SU-DHL-6 (cell line): Measurements from ENCODE around the gene NEIL3.

ENCODE experiments used
- H2AFZ ChIP-seq: fragments of 200-600 bp; sonication (generic); 2 replicates; pipeline ENCODE4 v1.6.1; 2014; ENCODE audit warnings: low read depth, mild to moderate bottlenecking, moderate library complexity, mixed read lengths, antibody characterized with exemption, low read length; ENCODE audit not compliant: severe bottlenecking
- H3F3A ChIP-seq: fragments of 200-600 bp; shearing (Covaris generic); 2 replicates; pipeline ENCODE4 v1.6.0; 2016; ENCODE audit warnings: antibody characterized with exemption, mild to moderate bottlenecking; ENCODE audit not compliant: insufficient read depth
- H3K27ac ChIP-seq: fragments of 200-600 bp; sonication (generic); 2 replicates; pipeline ENCODE4 v1.5.1; 2016; ENCODE audit warnings: low read depth, mild to moderate bottlenecking, low read length, moderate library complexity, mixed read lengths
- H3K27me3 ChIP-seq: fragments of 200-600 bp; sonication (generic), shearing (Covaris generic); 2 replicates; pipeline ENCODE4 v1.6.0; 2014; ENCODE audit warnings: mild to moderate bottlenecking, low read length
- H3K36me3 ChIP-seq: fragments of 200-600 bp; sonication (generic); 2 replicates; pipeline ENCODE4 v1.6.1; 2014; ENCODE audit warnings: mild to moderate bottlenecking, low read length, mixed read lengths
- H3K4me2 ChIP-seq: fragments of 300-600, 200-600 bp; shearing (Covaris generic), sonication (generic); 2 replicates; pipeline ENCODE4 v1.6.0; 2014; ENCODE audit warnings: low read length, low read depth, mild to moderate bottlenecking; ENCODE audit not compliant: poor library complexity, severe bottlenecking
- H3K4me3 ChIP-seq: fragments of 200-600 bp; sonication (generic); 2 replicates; pipeline ENCODE4 v1.5.1; 2014; ENCODE audit warnings: antibody characterized with exemption, low read length, mild to moderate bottlenecking, mixed read lengths; ENCODE audit not compliant: insufficient read depth, poor library complexity, severe bottlenecking
- H3K79me2 ChIP-seq: fragments of 200-600 bp; sonication (generic); 2 replicates; pipeline ENCODE4 v1.6.1; 2014; ENCODE audit warnings: mild to moderate bottlenecking, low read length, moderate library complexity; ENCODE audit not compliant: insufficient read depth
- H3K9ac ChIP-seq: fragments of 200-600 bp; sonication (generic); 2 replicates; pipeline ENCODE4 v1.7.0; 2014; ENCODE audit warnings: mild to moderate bottlenecking, low read length
- H3K9me2 ChIP-seq: fragments of 200-600 bp; sonication (generic); replicated peaks from 2 replicates; pipeline ENCODE4 v1.6.1; 2014; ENCODE audit warnings: low read length; ENCODE audit not compliant: insufficient read depth
- H3K9me3 ChIP-seq: fragments of 200-600 bp; sonication (generic); 2 replicates; pipeline ENCODE4 v1.6.1; 2014; ENCODE audit warnings: low read length, mixed read lengths; ENCODE audit not compliant: insufficient read depth
- H4K20me1 ChIP-seq: fragments of 200-600 bp; sonication (generic); 2 replicates; pipeline ENCODE4 v1.6.1; 2014; ENCODE audit warnings: low read depth, mild to moderate bottlenecking, antibody characterized with exemption, low read length, moderate library complexity, mixed read lengths
- EZH2phosphoT487 ChIP-seq: fragments of 200-600 bp; sonication (generic), shearing (Covaris generic); conservative IDR thresholded peaks from 2 replicates; pipeline ENCODE4 v1.6.1; 2018; ENCODE audit warnings: mild to moderate bottlenecking, antibody characterized with exemption, low read length, moderate library complexity, mixed read lengths
- TF ChIP-seq, protein P1 (sequence below): fragments of 200-600 bp; sonication (generic); IDR thresholded peaks from one replicate; pipeline ENCODE4 v1.5.1; 2017; ENCODE audit warnings: antibody characterized with exemption, mild to moderate bottlenecking, low read length, moderate library complexity; ENCODE audit not compliant: insufficient read depth, poor library complexity, severe bottlenecking

The NEIL3 gene

DNA sequence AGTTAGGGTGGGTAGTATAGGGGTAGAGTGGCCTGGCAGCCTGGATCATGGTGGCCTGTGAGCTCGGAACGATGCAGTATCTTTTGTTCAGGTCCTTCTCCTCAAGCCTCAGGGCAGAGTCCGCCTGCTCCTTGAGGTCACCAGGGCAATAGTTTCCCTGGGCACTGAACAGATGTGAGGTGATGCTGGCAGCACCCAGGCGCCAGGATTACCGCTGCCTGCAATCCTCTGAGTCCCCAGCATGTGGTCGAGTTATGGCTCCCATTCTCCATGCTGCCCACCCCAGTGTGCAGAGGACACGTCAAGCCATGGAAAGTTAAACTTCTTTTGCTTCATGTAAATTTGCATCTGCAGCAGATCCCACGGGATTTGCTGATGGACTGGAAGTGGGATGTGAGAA lies 38.7 kb downstream of the NEIL3 start:
- Histone ChIP-seq H3F3A (no peaks in the 10 kb centered on the region), H3K9me2 (no peaks in the 10 kb centered on the region), H4K20me1 (no peaks in the 10 kb centered on the region), H2AFZ (no peak overlapping the region), H3K4me3 (no peak overlapping the region), H3K4me2 (no peak overlapping the region), H3K9me3 (no peaks in the 10 kb centered on the region), H3K27me3 (no peaks in the 10 kb centered on the region), H3K9ac (no peak overlapping the region), H3K36me3 (peaks cover 53% of the 10 kb centered on the region; the same call in 1 of the 2 replicates), H3K27ac (no peak overlapping the region), H3K79me2 (peaks cover 8% of the 10 kb centered on the region; the same call in 1 of the 2 replicates)
- TF ChIP-seq, protein P1, sequence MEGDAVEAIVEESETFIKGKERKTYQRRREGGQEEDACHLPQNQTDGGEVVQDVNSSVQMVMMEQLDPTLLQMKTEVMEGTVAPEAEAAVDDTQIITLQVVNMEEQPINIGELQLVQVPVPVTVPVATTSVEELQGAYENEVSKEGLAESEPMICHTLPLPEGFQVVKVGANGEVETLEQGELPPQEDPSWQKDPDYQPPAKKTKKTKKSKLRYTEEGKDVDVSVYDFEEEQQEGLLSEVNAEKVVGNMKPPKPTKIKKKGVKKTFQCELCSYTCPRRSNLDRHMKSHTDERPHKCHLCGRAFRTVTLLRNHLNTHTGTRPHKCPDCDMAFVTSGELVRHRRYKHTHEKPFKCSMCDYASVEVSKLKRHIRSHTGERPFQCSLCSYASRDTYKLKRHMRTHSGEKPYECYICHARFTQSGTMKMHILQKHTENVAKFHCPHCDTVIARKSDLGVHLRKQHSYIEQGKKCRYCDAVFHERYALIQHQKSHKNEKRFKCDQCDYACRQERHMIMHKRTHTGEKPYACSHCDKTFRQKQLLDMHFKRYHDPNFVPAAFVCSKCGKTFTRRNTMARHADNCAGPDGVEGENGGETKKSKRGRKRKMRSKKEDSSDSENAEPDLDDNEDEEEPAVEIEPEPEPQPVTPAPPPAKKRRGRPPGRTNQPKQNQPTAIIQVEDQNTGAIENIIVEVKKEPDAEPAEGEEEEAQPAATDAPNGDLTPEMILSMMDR = no peak
- no peak for TF ChIP-seq EZH2phosphoT487

DNA sequence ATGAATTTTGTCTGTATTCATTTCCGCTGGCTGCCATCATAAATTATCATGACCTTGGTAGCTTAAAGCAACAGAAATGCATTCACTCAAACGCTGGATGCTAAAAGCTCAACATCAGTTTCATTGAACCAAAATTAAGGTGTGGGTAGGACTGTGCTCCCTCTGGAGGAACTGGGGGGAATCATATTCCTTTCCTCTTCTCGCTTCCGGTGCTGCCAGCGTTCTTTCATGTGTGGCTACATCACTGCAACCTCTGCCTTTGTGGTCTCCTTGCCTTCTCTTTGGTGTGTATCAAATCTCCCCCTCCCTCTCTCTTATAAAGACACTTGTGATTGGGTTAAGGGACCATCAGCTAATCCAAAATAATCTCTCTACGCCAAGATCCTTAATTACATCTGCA lies 39.5 kb downstream of the NEIL3 start:
- no peak overlapping the region for H3K4me2 ChIP-seq
- H3K9ac ChIP-seq = no peak overlapping the region
- H3K36me3 ChIP-seq = peaks cover 55% of the 10 kb centered on the region; the same call in 1 of the 2 replicates
- no peaks in the 10 kb centered on the region for H3F3A ChIP-seq
- H3K9me3 ChIP-seq = no peaks in the 10 kb centered on the region
- no peak overlapping the region for H3K4me3 ChIP-seq
- H3K27me3 ChIP-seq = no peaks in the 10 kb centered on the region
- no peak overlapping the region for H2AFZ ChIP-seq
- H3K27ac ChIP-seq = no peak overlapping the region
- no peak for TF ChIP-seq EZH2phosphoT487
- TF ChIP-seq, protein P1 = no peak
- peaks cover 8% of the 10 kb centered on the region; the same call in 1 of the 2 replicates for H3K79me2 ChIP-seq
- H3K9me2 ChIP-seq = no peaks in the 10 kb centered on the region
- H4K20me1 ChIP-seq = no peaks in the 10 kb centered on the region; the same call in 1 of the 2 replicates

DNA sequence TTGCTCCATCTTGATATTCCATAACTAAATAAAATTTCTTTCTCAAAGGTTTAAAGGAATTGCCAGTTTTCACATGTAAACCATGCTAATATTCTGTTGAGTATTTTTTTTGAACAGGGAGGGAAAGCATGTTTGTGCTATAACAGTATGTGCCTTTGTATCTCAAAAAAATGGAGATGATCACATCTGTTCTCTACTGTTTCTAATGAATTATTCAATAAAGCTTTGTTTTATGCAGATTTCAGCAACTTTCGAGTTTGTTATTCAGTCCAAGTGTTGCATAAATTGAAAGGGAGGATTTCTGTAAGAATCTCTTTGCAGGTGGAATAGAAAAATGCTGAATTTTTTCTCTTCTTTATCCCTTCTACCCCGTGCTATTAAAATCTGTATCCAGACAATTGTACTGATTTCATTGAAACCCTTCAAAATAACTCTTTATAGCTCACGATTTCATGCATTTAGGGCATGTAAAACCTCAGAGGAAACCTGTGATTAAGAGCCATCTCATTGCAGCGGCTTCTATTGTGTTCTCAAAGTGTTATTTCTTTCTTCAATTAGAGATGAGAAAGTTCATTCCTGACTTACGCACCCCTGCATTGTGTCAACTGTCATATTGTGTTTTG lies 42.1 kb downstream of the NEIL3 start:
- H3K4me3 ChIP-seq = no peak overlapping the region
- H3K9me2 ChIP-seq = no peaks in the 10 kb centered on the region
- H3K36me3 ChIP-seq = peaks cover 55% of the 10 kb centered on the region; the same call in 1 of the 2 replicates
- H3K27ac ChIP-seq = no peak overlapping the region
- no peaks in the 10 kb centered on the region; the same call in 1 of the 2 replicates for H4K20me1 ChIP-seq
- no peaks in the 10 kb centered on the region for H3F3A ChIP-seq
- no peaks in the 10 kb centered on the region for H3K9me3 ChIP-seq
- no peak for TF ChIP-seq EZH2phosphoT487
- TF ChIP-seq, protein P1 = no peak
- H2AFZ ChIP-seq = no peak overlapping the region
- H3K27me3 ChIP-seq = no peaks in the 10 kb centered on the region
- H3K4me2 ChIP-seq = no peak overlapping the region
- H3K9ac ChIP-seq = no peak overlapping the region
- peaks cover 16% of the 10 kb centered on the region for H3K79me2 ChIP-seq
